Mucosa of descending colon (tissue), 3 donors: ENCODE measurements around the gene CLHC1. TPM values are rescaled to one million over a fixed set of nuclear protein-coding genes. Genes with fewer than 3 reads are reported as not detected.

Source experiments
- ATAC-seq: fragments of 200-7000 bp; cut with Tn5 transposase; one replicate; pipeline ENCODE4 v1.9.1; 2020; ENCODE audit warnings: mild to moderate bottlenecking, moderate library complexity
- DNase-seq, 3 donors: peaks; one replicate each; pipeline ENCODE4 v3.0.0-alpha.2; 2020
- H3K36me3 ChIP-seq: fragments of 200-600 bp; one replicate; pipeline ENCODE4 v1.8.0; 2021; ENCODE audit warnings: low read depth, mild to moderate bottlenecking
- H3K4me1 ChIP-seq: fragments of 200-600 bp; one replicate; pipeline ENCODE4 v1.8.0; 2021; ENCODE audit warnings: low read depth, mild to moderate bottlenecking
- H3K4me3 ChIP-seq: fragments of 200-600 bp; one replicate; pipeline ENCODE4 v1.8.0; 2021; ENCODE audit warnings: mild to moderate bottlenecking
- H3K9me3 ChIP-seq: fragments of 200-600 bp; one replicate; pipeline ENCODE4 v1.8.0; 2021; ENCODE audit warnings: mild to moderate bottlenecking
- CTCF ChIP-seq: fragments of 200-600 bp; IDR thresholded peaks from one replicate; pipeline ENCODE4 v1.8.0; 2022; ENCODE audit warnings: antibody characterized with exemption, mild to moderate bottlenecking
- intact Hi-C, 2 donors: fragments of 100-400 bp; cut with DNase I in 1 of 2; cut with micrococcal nuclease in 1 of 2; formaldehyde crosslinking; loops; one replicate each; pipeline versions ENCODE4 v1.11.0 to v1.11.1; 2022; cut with DNase I, micrococcal nuclease
- total RNA-seq, 3 donors: library from RNA; stranded (reverse); fragmentation: NEBNext Ultra II Directional in 2 of 3; extraction: Animal tissue kit (Norgen Biotek cat#: 25700) in 2 of 3; gene quantifications; one replicate each; pipeline versions ENCODE4 v1.2.1 to v1.2.4, GENCODE V29; 2021 to 2023
- donor health status: DM: no; HTN: no; CAD: no; lungs with moderate emphysema.
- donor health status: DM: no; HTN: no; CAD: no.
- donor health status: DM: no; HTN: yes; CAD: no.

Gene CLHC1
- total RNA-seq, 3 donors from 2014 or later = 9.2 to 15.5 (median 13.2) TPM

- DNase-seq (no peak), ATAC-seq (peak; percentile 51)
- intact Hi-C loops = no loop called here
Observed at GRCh38 chr2:55141572-55142413, 90.3 kb downstream of the CLHC1 start.

GRCh38 chr2:55140316-55141219, 91.5 kb downstream of the CLHC1 start:
- Histone ChIP-seq H3K4me3 (no peak overlapping the region), H3K4me1 (peaks cover 20% of the 10 kb centered on the region), H3K36me3 (no peaks in the 10 kb centered on the region), H3K9me3 (no peaks in the 10 kb centered on the region)
- DNase-seq = no peak
- intact Hi-C loops = no loop called here
- peak; percentile 60 for ATAC-seq
- no peak for TF ChIP-seq CTCF

More at GRCh38 chr2:55141572-55142413, 90.3 kb downstream of the CLHC1 start:
- no peak for TF ChIP-seq CTCF
- Histone ChIP-seq H3K9me3 (no peaks in the 10 kb centered on the region), H3K36me3 (no peaks in the 10 kb centered on the region), H3K4me1 (peaks cover 8% of the 10 kb centered on the region), H3K4me3 (no peak overlapping the region)

- DNase-seq (no peak), ATAC-seq (no peak)
- TF ChIP-seq CTCF = no peak
- H3K4me1 ChIP-seq = peaks cover 24% of the 10 kb centered on the region
- no peaks in the 10 kb centered on the region for H3K9me3 ChIP-seq
- intact Hi-C loops = no loop called here
- no peak overlapping the region for H3K4me3 ChIP-seq
- H3K36me3 ChIP-seq = no peaks in the 10 kb centered on the region
Observed at GRCh38 chr2:55139305-55139704, 92.8 kb downstream of the CLHC1 start.

- no peak overlapping the region for H3K4me3 ChIP-seq
- no peaks in the 10 kb centered on the region for H3K36me3 ChIP-seq
- intact Hi-C loops = no loop called here
- no peak for TF ChIP-seq CTCF
- ATAC-seq (no peak), DNase-seq (no peak)
- H3K9me3 ChIP-seq = no peaks in the 10 kb centered on the region
- H3K4me1 ChIP-seq = peaks cover 28% of the 10 kb centered on the region
Observed at GRCh38 chr2:55138882-55139229, 93.2 kb downstream of the CLHC1 start.

- Histone ChIP-seq H3K9me3 (no peaks in the 10 kb centered on the region), H3K36me3 (no peaks in the 10 kb centered on the region), H3K4me1 (peaks cover 28% of the 10 kb centered on the region), H3K4me3 (no peak overlapping the region)
- ATAC-seq = no peak
- no peak for DNase-seq
- intact Hi-C loops = no loop called here
- TF ChIP-seq CTCF = no peak
Observed at GRCh38 chr2:55138014-55138881, 93.8 kb downstream of the CLHC1 start.
